Measurements from ENCODE around the gene IMMT.
"Not testable (repeated sequence)": the region's sequence is repeated elsewhere in the genome, so short reads cannot be mapped to it uniquely, and the experiment has no call there.

IMMT gene

GRCh38 chr2:86195055-86195807 is at the start of gene IMMT:
TSS of gene IMMT (minus strand) at chr2:86195462. CDS start at chr2:86195382, 80 bp downstream.
- DNase-seq: peak; percentile 94

- not testable (repeated sequence) for DNase-seq
Observed at GRCh38 chr2:86244781-86245180, 49.5 kb upstream of the IMMT start.

GRCh38 chr2:86243950-86244733 is 48.9 kb upstream of the IMMT start:
- DNase-seq: no peak

- DNase-seq: no peak
Observed at GRCh38 chr2:86243272-86243671, 48.0 kb upstream of the IMMT start.

GRCh38 chr2:86241611-86242010 is 46.3 kb upstream of the IMMT start:
- DNase-seq: no peak

- no peak for DNase-seq
Observed at GRCh38 chr2:86240251-86240650, 45.0 kb upstream of the IMMT start.

GRCh38 chr2:86239745-86240144 is 44.5 kb upstream of the IMMT start:
- DNase-seq: no peak

- DNase-seq: no peak
Observed at GRCh38 chr2:86239326-86239725, 44.1 kb upstream of the IMMT start.

GRCh38 chr2:86238354-86238753 is 43.1 kb upstream of the IMMT start:
- DNase-seq: no peak

GRCh38 chr2:86237172-86237571 is 41.9 kb upstream of the IMMT start:
- no peak for DNase-seq

GRCh38 chr2:86235196-86235980 is 40.1 kb upstream of the IMMT start:
- no peak for DNase-seq

- DNase-seq: no peak
Observed at GRCh38 chr2:86234563-86235131, 39.4 kb upstream of the IMMT start.

GRCh38 chr2:86233436-86233835 is 38.2 kb upstream of the IMMT start:
- DNase-seq: no peak

GRCh38 chr2:86232910-86233309 is 37.6 kb upstream of the IMMT start:
- no peak for DNase-seq

- no peak for DNase-seq
Observed at GRCh38 chr2:86232373-86232784, 37.1 kb upstream of the IMMT start.

GRCh38 chr2:86231680-86232372 is 36.6 kb upstream of the IMMT start:
- no peak for DNase-seq

GRCh38 chr2:86230961-86231360 is 35.7 kb upstream of the IMMT start:
- DNase-seq: no peak

- no peak for DNase-seq
Observed at GRCh38 chr2:86229221-86229620, 34.0 kb upstream of the IMMT start.

- not testable (repeated sequence) for DNase-seq
Observed at GRCh38 chr2:86228574-86228973, 33.3 kb upstream of the IMMT start.

GRCh38 chr2:86227685-86228084 is 32.4 kb upstream of the IMMT start:
- no peak for DNase-seq

GRCh38 chr2:86226636-86227520 is 31.6 kb upstream of the IMMT start:
- DNase-seq: peak; percentile 85
